ENCODE measurements around the gene ATP23. TPM values are rescaled to one million over a fixed set of nuclear protein-coding genes. Genes with fewer than 3 reads are reported as not detected.

The ATP23 gene
- total RNA-seq, 1 donor, result 27.7 TPM

DNA sequence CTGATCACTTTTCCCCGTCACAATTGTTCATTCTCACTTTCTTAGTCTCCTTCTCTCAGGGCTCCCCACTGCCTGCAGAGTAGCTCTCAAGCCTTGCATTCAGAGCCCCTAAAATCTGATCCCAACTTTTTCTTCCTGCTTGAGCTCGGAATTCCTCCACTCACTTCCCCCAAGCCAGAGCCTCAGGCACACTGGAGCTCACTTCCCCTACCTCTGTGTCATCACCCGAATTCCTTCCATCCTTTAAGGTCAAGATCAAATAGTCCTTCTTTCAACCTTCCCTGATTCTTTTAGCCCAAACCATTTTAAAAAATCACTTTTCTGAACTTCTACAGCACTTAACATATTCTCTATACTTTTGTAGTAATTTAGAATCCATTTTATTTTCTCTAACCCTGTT lies 34.1 kb upstream of the ATP23 start:
- DNase-seq (ENCODE audit: low read depth in 2 of 3, low spot score in 2 of 3), result no peak

DNA sequence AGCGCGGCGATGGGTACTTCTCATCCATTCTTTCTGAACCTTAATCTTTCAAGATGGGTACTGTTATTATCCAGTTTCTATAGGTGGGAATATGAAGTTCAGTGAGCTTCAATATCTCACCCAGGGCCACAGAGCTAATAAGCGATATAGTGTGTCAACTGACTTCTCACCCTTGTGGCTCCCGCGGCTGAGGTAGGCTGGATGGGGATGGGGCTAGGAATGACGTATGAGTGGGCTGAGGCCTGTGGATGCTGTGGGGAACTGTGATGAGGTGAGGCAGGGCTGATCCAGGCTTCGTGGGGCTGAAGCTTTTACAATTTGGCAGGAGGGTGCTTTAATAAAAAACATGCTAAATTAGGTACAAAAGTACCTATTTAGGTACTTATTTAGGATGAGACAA lies 32.9 kb upstream of the ATP23 start:
- DNase-seq (ENCODE audit: low read depth in 2 of 3, low spot score in 2 of 3), result no peak

DNA sequence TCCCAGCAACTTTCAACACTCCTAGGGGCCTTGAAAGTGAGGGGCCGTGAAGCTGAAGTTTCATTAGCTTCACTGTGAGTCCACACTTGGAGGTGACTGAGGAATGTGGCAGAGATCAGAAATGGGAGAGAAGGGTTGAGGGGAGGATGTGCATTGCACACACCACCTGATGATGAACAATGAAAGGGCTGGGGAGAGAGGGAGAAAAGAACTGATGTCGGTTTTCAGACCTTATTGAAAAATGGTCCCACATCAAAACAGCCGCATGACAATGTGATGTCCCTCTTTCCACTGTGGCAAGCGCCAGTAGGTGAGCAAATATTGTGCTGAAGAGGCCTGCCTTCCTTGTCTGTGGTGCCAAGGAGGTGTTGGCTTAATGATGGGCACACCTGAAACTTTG lies 32.3 kb upstream of the ATP23 start:
- DNase-seq (ENCODE audit: low read depth in 2 of 3, low spot score in 2 of 3), result no peak

DNA sequence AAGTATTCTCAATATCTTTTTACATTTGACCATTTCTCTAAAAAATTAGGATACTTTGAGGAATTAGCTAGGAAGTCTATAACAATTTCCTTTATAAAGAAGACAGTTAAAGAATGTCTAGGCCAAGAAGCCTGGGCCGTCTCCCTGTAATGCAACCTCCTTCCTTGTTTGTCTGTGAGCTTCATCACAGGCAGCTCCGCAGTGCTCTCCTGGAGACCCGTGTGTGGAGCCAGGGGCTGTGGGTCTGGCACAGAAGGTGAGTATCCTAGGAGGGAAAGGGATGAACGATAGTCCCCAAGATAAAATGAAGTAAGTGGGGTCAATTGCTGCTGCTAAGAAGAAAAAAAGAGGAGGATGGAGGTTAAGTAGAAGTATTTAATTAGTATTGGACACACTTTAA lies 31.8 kb upstream of the ATP23 start:
- no peak for DNase-seq (ENCODE audit: low read depth in 2 of 3, low spot score in 2 of 3)

DNA sequence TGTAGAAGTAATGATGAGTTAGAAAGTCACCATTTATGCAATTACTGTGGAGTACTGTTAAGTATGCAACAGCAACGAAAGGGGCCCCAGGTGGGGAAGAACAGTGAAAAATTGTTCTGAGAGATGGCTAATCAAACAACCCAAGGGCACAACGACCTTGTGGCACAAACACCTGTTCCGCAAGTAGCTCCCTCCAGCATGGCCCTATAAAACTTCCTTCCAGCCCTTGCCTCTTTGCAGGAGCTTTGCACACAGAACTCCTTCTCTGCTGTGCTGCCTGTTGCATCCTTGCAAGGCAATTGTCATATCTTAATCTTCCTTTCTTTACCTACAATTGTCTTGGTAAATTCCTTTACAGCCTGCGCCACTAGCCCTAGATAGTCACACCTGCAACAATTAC lies 23.2 kb upstream of the ATP23 start:
- DNase-seq (ENCODE audit: low read depth in 2 of 3, low spot score in 2 of 3), result no peak

DNA sequence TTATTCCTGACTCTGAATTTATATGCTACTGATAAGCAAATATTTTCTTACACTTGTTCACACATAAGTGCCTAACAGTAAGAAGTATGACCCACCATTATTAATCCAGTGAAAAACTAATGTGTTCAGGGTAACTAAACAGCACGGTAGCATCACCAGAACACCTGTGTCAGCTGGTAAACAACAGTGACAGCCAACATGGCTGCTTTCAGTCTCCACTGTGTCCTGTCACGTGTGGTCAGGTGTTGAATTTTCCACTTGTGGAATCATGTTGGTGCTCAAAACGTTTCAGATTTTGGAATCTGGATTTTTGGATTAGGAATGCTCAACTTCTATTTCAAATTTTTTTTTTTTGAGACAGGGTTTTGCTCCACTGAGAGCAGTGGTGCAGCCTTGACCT lies 14.3 kb upstream of the ATP23 start:
- no peak for DNase-seq (ENCODE audit: low read depth in 2 of 3, low spot score in 2 of 3)

DNA sequence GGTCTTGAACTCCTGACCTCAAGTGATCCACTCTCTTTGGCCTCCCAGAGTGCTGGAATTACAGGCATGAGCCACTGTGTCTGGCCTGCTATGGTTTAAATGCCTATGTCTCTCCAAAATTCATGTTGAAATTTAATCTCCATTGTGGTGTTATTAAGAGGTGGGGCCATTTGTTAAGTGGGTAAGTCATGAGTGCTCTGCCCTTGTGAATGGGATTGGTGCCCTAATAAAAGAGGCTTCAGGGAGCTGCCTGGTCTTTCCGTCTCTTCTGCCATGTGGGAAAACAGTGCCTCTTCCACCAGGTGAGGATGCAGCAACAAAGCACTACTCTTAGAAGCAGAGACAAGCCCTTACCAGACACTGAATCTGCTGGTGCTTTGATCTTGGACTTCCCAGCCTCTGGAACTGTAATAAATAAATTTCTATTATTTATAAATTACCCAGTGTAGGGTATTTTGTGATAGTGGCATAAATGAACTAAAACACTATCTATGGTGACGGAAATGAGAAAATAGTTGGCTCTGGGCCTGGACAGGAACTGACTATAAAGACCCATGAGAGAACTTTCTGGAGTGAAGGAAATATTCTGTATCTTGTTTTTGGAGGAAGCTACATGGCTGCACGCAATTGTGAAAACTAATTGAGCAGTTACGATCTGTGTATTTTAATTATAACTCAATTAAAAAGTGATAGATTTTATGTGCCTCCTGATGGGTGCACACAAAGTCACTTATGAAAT lies 12.1 kb upstream of the ATP23 start:
- no peak for DNase-seq (ENCODE audit: low read depth in 2 of 3, low spot score in 2 of 3)

DNA sequence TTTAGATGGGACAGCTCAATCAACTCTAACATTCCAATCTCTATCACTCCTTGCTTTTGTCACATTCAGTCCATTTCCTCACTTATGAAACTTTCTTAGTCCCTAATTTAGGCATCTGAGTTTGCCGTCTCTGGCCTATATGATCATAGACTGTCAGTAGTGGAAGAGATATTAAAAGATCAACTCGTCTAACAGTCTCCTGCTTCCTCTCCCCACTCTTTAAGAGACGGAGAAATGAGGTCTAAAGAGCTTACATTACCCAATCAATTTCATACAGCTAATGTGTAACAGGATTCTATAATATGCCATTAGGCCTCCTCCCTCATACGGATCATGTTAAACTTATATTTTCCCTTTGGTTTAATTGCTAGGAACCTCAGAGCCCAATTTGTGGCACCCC lies 6.5 kb upstream of the ATP23 start:
- DNase-seq (ENCODE audit: low read depth in 2 of 3, low spot score in 2 of 3), result no peak

DNA sequence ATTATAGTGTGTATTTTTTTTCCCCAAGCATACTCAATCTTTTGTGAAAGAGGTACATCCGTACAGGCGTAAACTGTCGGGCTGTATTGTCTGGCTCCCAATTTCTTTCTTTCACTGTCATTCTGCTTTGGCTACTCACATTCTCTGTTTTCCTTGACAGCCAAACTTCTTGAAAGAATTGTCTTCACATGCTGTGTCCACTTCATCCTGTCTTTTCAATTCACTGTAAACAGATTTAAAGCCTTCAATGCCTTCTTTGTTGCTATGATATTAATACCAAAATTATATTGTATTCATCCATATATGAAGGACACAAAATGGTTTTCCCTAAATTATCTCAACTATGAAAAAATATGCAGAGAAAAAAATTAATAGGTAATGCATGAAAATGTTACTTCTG lies 6.0 kb upstream of the ATP23 start:
- DNase-seq (ENCODE audit: low read depth in 2 of 3, low spot score in 2 of 3), result peak in 1 of 3 donors; percentile 4

DNA sequence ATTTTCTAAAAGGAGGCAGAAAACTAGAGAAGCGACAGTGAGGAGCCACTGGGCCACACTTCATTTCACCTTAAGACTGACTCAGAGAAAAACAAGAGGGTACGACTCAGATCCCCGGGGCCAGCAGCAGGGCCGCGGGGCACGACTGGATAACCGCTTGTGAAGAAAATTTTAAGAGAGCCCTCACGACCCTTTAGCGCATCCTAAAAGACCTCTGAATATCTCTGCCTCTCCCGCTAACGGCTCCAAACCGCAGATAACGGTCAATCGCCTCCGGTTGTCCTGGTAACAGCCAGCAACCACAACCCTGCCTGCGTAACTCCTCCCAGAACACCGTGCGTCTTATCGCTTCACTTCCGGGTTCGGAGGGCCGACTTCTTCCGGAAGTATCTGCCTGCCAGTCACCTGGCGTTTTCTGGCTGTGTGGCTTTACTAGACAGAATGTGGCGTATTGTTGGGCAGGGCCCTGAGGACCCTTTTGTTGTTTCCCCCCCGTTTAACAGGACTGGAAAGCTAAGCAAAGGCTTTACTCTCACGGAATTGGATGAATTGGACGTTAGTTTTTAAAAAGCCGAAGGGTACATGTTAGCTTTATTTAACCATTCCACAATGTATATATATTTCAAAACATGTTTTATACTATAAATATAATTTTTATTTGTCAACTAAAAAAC lies 5.4 kb upstream of the ATP23 start:
- DNase-seq (ENCODE audit: low read depth in 2 of 3, low spot score in 2 of 3), result peak; percentile 74 to 97 (median 93)

DNA sequence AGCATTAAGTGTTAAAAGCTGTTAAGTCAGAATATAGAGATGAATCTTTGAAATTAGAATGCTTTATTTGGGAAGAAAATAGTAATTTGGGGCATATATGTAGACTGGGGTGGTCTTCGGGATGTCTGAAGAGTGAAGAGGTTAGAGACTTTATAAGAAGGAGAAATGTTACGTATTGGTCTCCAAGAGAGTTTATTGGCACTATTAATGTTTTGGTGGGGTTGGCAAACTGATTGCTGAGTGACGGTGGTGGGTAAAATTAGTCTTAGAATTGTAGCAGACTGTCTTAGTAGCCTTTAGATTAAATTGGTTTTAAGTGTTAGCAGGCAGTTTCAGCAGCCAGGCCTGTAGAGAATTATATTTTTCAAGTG lies 4.9 kb upstream of the ATP23 start:
- DNase-seq (ENCODE audit: low read depth in 2 of 3, low spot score in 2 of 3), result no peak

DNA sequence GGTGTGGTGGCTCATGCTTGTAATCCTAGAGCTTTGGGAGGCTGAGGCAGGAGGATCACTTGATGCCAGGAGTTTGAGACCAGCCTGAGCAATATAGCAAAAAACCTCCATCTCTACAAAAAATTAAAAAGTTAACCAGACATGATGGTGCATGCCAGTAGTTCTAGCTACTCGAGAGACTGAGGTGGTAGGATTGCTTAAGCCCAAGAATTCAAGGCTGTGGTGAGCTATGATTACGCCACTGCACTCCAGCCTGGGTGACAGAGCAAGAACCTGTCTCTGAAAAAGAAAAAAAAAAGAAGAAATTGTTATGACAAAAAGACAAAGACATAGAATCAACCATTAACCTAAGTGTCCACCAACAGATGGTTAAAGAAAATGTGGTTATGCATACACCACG lies 2.1 kb upstream of the ATP23 start:
- no peak for DNase-seq (ENCODE audit: low read depth in 2 of 3, low spot score in 2 of 3)

DNA sequence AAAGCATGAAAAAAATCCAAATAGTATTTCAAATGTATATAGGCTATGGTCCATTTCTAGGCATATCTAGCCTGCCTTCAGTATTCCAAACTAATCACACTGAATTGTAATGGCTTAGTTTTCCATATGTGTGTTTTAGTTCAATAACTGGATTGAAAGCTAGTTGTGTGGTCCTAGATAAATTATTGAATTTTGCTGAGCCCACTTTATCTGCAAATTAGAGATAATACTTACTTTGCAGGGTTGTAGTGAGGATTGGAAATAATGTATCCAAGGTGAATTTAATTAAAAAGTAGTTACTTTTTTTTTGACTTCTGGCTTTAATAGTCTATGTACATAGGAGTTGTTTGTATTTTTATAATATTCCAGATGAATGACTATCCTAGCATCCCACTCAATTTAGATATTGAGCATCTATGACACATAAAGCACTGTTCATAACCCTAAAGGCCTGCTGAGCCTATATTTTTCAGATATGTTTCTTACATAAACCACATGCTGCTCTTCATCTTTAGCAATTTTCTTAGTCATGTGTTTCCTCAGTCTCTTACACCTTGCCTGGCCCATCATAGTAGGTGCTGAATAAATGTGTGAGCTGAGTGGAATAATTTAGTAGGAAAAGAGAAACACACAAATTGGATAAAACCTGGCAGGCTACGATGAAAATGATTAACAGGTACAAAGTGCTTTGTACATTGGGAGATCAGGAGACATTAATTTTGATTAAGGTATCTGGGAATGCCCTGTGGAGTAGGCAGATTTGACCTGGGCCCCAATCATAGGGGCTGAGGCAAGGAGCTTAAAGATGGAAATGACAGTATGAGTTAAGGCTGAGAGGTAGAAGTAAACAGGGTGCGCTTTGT lies 1.1 kb upstream of the ATP23 start:
- no peak for DNase-seq (ENCODE audit: low read depth in 2 of 3, low spot score in 2 of 3)

DNA sequence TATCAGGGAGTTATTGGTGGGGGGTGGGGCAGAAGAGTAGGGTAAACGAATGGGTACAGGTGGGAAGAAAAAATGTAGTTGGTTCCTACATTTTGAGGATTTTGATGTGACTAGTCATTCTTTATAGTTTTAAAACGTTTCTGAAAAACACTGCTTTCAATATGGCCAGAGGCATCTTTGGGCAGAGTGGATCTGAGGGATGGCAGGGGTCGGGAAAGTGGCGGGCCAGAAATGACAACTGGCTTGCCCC lies 527 bp upstream of the ATP23 start:
- DNase-seq (ENCODE audit: low read depth in 2 of 3, low spot score in 2 of 3), result no peak

DNA sequence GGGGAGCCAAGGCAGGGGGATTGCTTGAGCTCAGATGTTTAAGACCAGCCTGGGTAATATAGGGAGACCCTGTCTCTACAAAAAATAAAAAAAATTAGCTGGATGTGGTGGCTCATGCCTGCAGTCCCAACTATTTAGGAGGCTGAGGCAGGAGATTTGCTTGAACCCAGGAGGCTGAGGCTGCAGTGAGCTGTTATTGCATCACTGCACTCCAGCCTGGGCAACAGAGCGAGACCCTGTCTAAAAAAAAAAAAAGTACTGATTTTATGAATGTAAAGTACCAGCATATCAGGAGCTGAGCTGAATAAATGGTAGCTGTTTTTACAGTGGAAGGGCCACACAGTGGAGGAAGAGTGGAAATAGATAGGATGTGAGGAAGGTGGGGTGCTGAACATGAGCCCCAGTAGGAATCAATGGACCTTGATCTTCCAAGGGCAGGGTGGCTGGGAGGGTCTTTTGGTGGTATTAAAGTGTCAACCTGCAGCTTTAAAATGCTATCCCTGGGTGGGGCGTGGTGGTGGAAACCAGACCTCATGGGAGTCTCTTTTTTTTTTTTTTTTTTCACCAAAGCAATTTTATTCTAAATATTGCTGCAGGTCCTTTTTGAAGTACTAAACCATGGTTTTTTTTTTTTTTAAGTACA lies 2.2 kb downstream of the ATP23 start:
- no peak for DNase-seq (ENCODE audit: low read depth in 2 of 3, low spot score in 2 of 3)

DNA sequence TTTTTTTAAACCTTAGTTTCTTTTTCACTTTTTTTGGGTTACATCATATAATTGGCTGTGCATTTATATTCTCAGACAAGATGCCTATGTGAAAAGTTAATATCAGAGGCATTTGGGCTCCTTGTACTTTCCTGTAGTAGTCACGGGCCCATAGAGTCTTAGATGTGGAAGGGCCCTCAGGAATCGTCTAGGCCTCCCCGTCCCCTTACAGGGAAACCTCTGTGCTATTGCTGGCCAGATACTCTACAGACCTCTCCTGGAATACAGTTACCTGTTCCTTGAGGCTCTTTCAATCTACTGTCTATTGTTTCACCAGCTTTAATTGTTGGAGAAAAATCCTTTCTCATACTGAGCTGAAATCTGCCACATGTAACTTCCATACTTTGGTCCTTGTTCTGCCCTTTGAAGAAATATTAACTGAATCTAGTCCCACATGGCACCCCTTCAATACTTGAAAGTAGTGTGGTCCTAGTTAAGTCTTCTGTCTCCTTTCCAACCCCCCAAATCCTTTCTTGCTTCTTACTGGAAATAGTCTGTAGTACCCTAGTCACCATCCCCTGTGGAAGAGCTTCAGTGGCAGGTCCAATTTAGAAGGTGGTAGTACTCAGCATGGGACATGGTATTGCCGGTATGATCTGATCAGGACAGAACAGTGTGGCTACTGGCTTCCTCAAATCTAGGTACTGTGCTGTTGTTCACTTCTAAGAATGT lies 3.1 kb downstream of the ATP23 start:
- no peak for DNase-seq (ENCODE audit: low read depth in 2 of 3, low spot score in 2 of 3)

DNA sequence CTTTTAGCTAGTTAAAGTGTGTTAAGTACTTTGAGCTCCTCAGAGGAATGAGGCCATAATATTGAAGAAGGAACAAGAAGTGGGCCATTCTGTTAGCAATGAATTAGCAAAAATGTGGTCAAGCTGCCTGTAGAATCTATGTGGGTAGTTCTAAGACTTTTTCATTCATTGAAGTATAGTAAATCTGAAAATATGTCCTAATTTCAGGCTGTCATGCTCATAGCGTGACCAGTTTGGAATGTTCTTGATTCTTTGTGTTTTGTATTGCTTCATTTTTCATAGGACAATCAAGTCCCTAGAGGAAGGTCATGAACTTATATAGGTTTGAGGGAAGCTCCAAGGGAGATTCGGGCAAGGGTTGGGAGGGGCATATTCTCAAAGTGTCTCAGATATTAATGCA lies 11.4 kb downstream of the ATP23 start:
- DNase-seq (ENCODE audit: low read depth in 2 of 3, low spot score in 2 of 3), result no peak

DNA sequence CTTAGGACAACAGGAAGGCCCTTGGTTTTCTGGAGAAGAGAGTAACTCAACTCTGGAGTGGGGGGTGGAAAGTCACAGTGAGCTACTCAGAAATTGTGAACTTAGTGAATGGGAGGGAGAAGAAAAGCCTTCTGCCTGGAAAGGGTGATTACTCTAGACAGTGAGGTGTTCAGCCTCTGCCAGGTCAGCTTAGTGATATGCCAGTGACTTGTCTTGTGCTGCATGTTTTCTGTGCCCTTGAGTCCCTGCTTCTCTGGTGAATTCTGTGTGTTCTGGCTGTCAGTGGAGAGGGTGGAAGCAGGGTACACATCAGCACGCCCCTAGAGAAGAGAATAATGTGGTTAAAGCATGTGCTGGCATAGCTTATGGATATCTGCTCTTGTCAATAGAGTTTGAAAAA lies 13.4 kb downstream of the ATP23 start:
- DNase-seq (ENCODE audit: low read depth in 2 of 3, low spot score in 2 of 3), result no peak

DNA sequence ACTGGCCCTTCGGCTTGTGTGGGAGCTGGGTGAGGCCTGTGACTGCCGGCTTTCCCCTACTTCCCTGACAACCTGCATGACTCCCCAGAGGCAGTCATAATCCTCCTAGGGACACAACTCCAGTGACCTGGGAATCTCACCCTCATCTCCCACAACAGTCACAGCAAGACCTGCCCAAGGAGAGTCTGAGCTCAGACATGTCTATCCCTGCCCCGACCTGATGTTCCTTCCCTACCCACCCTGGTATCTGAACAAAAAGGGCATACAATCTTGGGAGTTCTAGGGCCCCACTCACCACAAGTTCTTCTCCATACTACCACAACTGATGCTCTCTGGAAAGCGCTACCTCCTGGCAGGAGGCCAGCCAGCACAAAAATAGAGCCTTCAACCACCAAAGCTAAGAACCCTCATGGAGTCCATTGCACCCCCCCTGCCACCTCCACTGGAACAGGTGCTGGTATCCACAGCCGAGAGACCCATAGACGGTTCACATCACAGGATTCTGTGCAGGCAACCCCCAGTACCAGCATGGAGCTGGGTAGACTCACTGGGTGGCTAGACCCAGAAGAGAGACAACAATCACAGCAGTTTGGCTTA lies 16.8 kb downstream of the ATP23 start:
- DNase-seq (ENCODE audit: low read depth in 2 of 3, low spot score in 2 of 3), result no peak

DNA sequence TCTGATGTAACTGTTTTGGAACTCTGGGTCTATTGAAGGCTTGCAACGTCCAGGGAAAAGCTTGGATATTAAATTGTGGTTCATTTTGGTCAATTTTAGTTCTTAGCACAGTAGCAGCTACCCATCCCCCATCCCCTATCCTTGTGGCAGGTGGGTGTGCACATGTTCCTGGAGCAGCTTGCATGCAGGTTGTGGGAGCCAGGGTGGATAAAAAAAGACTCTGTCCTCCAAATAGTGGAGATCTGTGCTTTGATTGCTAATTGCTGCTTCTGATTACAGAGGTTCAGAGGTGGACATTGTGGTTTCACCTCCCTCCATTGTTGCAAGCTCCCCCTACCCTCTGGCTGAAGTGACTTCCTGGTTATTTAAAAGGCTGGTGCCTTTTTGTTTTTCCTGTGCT lies 23.1 kb downstream of the ATP23 start:
- DNase-seq (ENCODE audit: low read depth in 2 of 3, low spot score in 2 of 3), result no peak

DNA sequence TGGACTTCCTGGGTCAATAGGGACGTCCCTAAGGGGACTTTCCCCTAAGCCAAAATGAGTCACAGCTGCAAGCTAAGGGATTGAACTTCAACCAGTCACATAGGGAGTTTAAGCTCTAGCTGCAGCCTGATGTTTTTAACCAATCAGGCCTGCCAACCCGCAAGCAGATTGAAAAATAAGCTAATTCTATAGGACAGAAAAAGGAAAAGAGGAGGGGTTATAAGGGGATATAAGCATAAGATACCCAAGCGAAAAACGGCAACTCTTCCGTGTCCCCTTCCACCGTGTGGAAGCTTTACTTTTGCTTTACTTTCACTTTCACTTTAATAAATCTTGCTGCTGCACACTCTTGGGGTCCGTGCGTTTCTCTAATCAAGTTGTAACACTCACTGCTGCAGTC lies 24.4 kb downstream of the ATP23 start:
- no peak for DNase-seq (ENCODE audit: low read depth in 2 of 3, low spot score in 2 of 3)

All from hematopoietic multipotent progenitor cell (in vitro differentiated cells).